ENCODE data around the gene WDFY4.
"Not testable (repeated sequence)": the region's sequence is repeated elsewhere in the genome, so short reads cannot be mapped to it uniquely, and the experiment has no call there.

The WDFY4 gene, protein sequence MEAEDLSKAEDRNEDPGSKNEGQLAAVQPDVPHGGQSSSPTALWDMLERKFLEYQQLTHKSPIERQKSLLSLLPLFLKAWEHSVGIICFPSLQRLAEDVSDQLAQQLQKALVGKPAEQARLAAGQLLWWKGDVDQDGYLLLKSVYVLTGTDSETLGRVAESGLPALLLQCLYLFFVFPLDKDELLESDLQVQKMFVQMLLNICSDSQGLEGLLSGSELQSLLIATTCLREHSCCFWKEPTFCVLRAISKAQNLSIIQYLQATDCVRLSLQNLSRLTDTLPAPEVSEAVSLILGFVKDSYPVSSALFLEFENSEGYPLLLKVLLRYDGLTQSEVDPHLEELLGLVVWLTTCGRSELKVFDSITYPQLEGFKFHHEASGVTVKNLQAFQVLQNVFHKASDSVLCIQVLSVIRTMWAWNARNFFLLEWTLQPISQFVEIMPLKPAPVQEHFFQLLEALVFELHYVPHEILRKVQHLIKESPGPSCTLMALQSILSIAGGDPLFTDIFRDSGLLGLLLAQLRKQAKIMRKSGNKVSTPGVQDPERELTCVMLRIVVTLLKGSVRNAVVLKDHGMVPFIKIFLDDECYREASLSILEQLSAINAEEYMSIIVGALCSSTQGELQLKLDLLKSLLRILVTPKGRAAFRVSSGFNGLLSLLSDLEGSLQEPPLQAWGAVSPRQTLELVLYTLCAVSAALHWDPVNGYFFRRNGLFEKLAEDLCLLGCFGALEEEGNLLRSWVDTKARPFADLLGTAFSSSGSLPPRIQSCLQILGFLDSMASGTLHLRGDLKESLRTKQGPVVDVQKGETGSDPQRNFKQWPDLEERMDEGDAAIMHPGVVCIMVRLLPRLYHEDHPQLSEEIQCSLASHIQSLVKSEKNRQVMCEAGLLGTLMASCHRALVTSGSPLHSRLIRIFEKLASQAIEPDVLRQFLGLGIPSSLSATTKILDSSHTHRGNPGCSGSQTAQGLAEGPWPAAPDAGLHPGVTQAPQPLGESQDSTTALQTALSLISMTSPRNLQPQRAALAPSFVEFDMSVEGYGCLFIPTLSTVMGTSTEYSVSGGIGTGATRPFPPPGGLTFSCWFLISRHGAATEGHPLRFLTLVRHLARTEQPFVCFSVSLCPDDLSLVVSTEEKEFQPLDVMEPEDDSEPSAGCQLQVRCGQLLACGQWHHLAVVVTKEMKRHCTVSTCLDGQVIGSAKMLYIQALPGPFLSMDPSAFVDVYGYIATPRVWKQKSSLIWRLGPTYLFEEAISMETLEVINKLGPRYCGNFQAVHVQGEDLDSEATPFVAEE (N-terminal part only)
- total RNA-seq: 11.4 to 40.8 reads per million in 2 donors

DNA sequence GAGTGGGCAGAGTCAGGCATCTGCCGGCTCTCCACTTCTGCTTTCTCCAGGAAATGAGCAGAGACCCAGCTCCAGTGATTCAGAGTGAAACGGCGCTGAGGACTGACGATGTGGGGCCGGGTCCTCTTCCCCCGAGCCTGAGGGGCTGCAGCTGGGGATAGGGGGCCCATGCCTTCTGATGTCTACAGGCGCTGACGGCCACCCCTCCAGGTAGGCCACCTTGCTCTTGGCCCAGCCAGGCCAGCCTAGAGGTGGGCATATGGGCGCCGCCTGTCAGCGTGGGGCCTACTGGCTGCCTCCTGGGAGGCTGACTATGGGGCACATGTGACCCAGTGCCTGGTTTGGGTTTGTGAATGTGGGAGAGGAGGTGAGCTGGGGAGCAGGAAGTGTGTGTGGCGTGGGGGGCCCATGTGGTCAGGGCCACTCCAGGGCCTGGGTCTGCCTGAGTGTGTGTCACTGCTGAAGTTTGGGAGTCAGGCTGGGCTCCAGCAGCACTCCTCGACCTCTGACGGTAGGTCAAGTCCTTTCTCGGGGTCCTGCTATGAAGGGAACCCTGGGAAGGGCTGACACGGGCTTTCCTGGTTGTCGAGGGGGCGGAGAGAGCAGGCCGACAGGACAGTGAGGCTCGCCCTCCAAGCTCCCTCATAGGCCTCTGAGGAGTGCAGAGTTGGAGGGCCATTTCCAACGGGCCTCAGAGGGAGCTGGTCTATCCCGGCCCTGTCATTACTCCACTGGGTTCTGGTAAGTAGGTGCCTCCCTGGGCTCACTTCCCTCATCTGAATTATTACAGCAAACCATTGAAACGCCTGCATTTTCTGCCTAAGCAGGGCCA, at the start of gene WDFY4:
Gene WDFY4, plus strand, starts transcription at position 82 of the 832 bp plus-strand sequence. CDS start 24,860 bp downstream, outside the sequence.
- DNase-seq: no peak

DNA sequence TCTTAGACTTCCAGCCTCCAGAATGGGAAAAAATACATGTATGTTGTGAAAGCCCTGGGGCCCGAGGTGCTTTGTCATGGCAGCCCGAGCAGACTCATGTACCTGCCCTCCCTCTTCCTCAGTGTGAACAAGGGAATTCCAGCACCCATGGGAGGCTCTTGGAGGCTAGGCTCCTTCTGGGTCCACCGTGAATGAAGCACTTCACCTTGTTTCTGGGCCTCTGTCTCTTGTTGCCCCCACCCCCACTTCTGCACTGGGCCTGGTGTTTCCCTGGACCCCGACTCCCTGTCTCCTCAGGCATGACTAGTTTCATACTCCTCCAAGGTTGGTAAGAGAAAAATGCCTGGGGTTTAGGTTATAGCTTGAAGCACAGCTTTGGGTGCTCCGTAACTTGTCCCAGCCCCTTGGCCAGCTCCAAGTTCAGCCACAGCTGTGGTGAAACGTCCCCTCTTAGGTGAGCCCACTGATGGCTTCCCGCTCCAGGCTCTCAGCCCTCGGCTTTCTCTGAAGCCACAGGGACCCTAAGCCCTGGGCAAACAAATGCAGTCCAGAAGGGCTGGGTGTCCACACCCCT, 49.6 kb upstream of the WDFY4 start:
- no peak for DNase-seq

DNA sequence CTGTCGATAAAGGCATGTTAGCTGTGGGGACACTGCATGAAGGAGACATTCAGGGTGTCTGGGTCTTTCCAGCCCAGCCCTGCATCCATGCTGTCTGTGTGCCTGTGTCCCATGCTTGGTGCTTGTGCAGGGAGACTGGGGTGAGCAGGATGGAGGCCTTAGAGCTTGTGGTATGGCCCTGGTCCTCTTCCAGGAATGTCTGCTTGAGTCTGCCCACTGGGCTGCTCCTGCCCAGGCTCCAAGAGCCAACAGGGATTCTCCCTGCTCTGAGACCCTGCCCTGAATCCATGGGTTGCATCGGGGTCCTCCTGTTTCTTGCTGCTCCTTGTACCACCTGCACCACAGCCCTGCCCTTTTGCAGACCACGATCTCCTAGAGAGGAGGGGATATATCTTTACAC, 48.4 kb upstream of the WDFY4 start:
- DNase-seq: no peak

DNA sequence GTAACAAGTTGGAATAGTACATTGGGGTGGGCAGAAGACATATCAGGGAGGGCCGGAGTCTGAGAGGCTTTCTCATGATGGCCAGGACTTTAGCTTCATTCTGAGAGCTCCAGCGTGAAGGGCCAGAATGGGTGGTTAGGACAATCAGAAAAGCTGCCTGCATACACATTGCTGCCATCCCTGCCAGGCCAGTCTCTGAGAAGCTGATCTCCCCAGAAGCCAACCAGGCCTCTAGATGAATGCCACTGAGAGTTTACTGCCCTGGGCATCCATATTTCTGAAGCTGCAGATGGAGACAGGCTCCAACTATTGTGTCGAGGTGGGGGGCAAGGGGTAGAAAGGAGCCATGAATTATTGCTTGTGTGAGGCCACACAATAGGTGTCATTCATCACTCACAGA, 47.8 kb upstream of the WDFY4 start:
- DNase-seq: no peak

DNA sequence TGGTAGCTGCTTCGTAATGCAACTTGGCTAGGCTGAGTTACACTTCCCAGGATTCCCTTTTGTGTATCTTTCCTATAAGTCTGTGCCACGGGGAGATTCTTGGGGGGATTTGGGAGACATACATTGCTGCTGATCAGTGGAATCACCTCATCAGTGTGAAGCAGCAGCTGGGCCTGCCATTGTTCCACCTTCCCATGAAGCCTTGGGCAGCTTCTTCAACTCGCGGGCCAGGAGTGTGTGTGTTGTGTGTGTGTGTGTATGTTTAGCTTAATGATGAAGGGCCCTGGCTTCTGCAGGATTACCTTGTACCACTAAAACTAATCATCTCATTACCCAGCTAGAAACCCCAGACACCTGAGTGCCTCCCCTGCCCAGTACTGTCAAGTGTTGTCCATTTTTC, 46.5 kb upstream of the WDFY4 start:
- DNase-seq: no peak

DNA sequence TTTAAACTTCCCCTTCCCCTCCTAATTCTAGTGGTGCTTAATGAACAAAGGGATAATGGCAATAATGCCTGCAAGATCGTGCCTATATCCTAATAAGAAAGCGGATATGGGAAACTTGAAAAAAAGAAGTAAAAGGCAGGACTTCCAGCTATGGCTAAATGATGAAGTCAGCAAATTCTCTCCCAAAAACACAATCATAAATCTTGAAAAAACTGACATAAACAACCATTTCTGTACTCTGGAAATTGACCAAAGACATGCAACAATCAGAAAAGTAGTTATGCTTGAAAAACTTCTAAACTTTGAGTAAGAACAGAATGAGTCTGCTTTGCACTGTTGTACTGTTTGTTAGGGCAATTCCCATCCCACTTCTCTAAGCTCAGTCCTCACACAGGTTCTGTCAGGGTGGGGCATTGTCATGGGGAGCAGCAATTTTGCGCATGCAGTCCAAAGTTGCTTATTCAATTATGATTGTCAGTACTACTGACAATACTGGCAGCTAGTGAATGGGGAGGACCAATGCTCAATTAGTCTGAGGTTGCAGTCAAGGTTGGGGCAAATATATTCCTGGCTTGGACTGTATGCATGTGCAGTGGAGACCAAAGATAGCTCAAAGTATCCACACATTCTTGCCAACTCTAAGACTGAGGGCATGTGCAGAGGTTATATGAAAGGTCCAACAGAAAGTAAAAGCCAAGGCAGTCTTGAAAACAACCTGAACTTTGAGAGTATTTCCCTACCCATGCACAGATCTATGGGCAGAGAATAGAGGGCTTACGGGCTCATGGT, 45.7 kb upstream of the WDFY4 start:
- DNase-seq: no peak

DNA sequence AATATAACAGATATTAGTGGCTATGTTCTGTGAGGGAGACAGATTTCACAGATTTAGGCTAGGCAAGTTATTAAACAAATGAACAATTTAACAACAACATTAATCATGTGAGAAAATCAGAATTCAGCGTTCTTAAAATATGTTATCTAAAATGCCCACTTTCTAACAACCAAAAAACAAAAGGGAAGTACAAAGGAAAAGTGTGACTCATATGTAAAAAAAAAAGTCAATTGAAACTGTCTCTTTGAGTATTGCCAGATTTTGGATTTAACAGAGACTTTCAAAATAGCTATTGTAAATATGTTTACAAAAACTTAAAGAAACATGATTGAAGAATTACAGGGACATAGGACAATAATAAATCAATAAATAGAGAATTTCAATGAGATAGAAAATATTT, 45.0 kb upstream of the WDFY4 start:
- no peak for DNase-seq

DNA sequence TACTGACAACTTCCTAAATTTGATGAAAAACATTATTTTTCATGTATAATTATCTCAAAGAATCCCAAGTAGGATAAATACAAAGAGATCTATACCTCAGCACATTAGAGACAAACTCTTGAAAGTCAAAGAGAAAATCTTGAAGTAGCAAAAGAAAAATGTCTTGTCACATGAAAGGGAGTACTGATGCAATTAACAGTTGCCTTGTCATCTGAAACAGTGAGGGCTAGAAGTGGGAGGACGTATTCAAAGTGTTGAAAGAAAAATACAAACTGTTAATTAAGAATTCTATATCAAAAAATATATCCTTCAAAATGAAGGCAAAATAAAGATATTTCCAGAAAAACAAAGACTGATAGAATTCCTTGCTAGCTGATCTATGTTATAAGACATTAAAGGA, 44.3 kb upstream of the WDFY4 start:
- no peak for DNase-seq

DNA sequence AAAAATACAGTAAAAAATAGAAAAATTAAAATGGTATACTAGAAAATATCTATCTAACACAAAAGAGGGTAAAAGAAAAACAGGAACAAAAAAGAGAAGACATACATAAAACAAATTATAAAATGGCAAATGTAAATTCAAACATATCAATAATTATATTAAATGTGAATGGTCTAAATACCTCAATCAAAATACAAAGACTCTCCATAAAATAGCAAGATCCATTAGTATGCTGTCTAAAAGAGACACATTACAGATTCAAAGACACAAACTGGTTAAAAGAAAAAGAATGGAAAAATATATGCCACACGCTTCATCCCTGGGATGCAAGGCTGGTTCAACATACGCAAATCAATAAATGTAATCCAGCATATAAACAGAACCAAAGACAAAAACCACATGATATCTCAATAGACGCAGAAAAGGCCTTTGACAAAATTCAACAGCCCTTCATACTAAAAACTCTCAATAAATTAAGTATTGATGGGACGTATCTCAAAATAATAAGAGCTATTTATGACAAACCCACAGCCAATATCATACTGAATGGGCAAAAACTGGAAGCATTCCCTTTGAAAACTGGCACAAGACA, 43.5 kb upstream of the WDFY4 start:
- DNase-seq: not testable (repeated sequence)

DNA sequence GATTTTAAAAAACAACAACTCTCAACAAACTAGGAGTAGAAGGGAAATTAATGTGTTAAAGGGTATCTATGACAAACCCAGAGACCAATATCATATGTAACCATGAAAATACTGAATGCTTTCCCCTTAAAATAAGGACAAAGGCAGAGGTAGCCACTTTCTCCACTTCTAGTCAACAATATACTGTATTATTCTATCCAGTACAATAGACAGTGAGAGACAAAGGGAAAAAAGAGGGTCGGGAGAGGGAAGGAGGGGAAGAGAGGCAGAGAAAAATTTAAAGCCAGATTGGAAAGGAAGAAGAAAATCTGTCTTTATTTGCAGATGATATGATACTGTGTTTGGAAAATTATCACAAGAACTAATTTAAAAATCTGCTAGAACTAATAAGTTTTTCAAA, 39.1 kb upstream of the WDFY4 start:
- DNase-seq: no peak

DNA sequence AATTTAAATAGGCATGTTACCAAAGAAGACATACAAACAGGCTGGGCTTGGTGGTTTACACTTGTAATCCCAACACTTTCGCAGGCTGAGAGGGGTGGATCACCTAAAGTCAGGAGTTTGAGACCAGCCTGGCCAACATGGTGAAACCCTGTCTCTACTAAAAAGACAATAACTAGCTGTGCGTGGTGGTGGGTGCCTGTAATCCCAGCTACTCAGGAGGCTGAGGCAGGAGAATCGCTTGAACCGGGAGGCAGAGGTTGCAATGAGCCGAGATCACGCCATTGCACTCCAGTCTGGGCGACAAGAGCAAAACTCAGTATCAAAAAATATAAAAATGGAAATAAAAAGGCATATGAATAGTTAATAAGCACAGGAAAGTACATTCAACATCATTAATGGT, 37.6 kb upstream of the WDFY4 start:
- not testable (repeated sequence) for DNase-seq

DNA sequence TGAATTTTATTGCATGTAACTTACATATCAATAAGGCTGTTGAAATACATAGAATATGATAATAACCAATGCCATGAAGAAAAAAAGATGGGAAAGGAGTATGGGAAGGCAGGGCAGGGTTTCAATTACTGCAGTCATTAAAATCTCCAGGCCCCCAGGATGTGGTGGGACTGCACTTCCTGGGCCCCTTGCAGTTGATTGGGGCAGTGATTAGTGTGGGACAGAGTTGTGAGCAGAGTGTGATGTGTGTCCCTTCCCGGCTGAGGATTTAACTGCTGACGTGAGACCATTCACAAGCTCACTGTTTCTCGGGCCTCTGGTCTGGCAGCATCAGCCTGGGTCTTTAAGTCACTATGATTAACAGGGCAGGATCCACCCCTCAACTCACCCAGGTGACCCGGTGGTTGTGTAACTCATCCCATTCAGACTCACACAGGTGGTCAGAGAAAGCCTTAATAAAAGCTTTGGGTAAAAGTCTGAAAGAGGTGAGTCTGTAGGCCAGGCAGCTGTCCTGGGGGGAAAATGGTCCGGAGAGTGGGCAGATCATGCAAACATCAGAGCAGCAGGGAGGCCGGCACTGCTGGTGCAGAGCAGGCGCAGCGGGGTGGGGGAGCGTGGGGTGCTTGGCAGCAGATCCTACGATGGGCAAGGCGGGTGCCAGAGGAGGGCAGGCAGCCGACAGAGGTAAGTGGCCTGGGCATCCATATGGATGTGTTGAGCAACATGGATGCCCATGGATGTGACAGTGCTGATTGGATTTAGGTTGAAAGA, 36.3 kb upstream of the WDFY4 start:
- DNase-seq: no peak

DNA sequence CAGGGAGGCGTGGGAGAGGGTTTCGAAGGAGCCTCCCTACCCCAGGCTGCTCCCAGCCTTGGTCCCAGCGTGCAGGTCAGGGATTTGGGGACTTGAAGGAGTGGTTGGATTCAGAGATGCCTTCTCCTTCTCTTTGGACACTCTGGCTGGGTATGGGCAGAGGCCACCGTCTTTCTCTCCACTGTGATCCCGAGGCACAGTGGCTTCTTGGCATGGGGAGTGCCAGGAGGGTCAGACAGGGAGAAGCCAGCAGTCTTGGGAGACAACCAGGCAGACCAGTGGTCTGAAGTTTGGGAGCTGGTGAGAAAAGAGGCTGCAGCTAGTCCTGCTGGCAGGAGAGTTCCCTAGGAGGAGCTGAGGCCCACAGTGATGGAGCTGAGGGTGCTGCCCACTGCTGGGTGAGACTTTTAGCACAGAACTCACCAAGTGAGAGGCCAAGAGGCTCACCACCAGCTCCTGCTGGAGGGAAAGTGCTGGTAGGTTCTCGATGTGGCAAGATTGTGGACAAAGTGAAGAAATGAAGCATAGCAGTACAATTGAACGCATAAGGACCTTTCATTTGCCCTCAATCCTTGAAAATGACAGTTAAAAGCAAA, 35.2 kb upstream of the WDFY4 start:
- no peak for DNase-seq

DNA sequence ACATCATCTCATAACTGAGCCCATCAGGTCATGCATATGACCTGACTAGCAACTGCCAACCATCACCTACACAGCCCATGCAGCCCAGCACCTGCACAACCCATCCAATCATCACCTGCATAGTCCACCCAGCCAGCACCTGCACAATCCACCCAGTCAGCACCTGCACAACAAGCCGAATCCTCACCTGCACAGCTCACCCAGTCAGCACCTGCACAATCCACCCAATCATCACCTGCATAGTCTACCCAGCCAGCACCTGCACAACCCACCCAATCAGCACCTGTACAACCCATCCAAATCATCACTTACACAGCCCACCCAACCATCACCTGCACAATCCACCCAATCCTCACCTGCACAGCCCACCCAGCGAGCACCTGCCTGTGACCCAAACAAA, 33.4 kb upstream of the WDFY4 start:
- DNase-seq: no peak

DNA sequence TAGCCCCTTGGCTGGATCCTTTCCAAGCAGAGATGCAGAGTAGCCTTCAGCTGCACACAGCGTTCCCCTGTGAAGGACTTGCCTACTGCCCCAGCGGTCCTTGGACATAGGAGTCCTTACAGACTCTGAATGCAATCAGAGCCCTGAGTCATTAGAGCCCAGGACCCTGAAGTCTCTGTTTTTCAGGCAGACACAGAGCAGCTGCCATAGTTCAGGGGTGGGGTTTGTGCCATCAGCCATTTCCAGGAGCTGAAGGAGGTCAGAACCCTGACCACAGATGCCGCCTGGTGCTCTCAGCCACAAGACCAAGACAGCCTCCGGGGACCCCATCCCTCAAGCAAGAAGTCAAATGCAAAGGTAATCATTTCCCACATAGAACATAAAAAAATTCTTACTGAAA, 32.8 kb upstream of the WDFY4 start:
- DNase-seq: no peak

DNA sequence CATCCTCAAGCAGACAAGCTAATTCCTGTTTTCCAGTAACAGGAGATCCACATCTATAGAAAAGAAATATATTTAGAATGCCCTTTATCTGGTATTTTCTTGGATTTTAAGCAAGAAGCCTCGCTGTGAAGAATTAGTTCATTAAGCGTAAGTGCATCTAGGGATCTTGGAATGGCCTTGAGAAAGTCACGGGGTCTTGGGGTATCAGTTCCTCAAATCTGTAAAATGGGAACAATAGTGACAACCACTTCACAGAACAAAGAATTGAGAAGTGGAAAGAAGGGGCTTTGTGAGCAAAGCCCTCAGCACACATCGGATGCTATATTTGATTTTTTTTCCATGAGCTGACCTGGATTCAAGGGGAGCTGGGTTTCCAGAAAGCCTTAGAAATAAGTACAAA, 32.3 kb upstream of the WDFY4 start:
- no peak for DNase-seq

DNA sequence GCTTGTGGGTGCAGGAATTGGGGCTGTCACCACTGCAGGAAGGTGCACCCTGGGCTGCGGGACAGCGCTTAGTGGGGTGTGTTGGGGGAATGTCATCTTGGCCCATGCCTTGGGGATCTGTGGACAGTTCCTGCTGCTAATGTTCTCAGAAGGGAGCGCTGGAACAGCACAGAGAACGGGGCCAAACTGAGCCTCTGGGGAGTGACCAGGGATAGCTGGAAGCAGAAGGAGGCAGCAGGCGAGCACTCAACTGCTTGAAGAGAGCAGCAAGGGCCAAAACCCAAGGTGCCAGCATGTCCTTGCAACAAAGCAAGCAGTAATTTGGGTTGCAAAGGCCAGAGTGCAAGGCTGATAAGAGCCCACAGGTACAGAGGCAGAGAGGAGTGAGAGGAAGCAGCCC, 31.3 kb upstream of the WDFY4 start:
- DNase-seq: no peak

DNA sequence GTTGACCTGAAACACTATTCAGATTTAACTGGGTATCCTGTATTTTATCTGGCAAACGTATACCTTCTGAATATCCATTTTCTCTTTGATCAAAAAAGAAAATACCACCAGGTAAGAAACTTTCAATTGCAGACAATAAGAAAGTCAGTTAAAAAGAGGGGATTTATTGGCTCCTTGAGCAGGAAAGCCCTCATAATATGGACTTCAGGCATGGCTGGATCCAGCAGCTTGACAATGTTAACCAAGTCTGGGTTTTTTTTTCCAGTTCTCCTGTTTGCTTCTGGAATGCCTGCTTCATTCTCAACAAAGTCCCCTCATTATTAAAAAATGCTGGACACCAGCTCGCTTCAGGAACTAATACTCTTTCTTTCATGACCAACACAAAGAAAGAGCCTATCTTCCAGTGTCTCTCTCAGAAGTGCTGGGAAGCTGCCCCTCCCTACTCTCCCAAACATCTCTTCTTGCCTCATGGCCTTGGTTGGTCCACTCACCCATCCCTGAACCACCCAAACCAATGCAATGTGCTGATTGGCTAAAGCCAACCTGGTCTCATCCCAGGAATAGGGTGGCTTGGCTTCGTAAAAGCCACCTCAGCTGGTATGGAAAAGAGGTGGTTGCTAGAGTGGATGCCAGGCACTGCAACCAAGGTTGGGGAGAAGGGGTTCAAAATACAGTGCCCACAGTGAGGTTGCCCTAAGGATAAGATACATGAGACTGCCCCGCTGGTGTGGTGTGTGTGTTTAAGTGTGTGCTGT, 30.6 kb upstream of the WDFY4 start:
- DNase-seq: no peak
